ENCODE measurements around the gene CCDC187. TPM values are rescaled to one million over a fixed set of nuclear protein-coding genes. Genes with fewer than 3 reads are reported as not detected.
"Not testable (repeated sequence)": the region's sequence is repeated elsewhere in the genome, so short reads cannot be mapped to it uniquely, and the experiment has no call there.

The CCDC187 gene
- total RNA-seq, 2 experiments from 2014 or later: not detected

- CTCF ChIA-PET: no interaction called here
- Mint-ChIP-seq H3K27ac (no peak overlapping the region), H3K36me3 (ENCODE audit: low read depth) (no peaks in the 10 kb centered on the region), H3K9me3 (no peaks in the 10 kb centered on the region), H3K4me1 (peaks cover 5% of the 10 kb centered on the region), H3K4me3 (no peak overlapping the region), H3K27me3 (no peaks in the 10 kb centered on the region)
- no peak for DNase-seq
- POLR2A ChIA-PET: no interaction called here
These were observed 24.2 kb upstream of the CCDC187 start for GRCh38 chr9:136328011-136328621.

- peak within 1 kb of the TSS; percentile 51 for H3K4me3 Mint-ChIP-seq
- ChIA-PET POLR2A (interaction anchor here (1.1 kb wide), 1 partner anchor 36 kb away, joined by 3 read pairs; the partner anchor contains the start of gene DNLZ), CTCF (no interaction called here)
- no peaks in the 10 kb centered on the region for H3K36me3 Mint-ChIP-seq (ENCODE audit: low read depth)
- H3K27ac Mint-ChIP-seq: no peak within 1 kb of the TSS
- no peaks in the 10 kb centered on the region for H3K9me3 Mint-ChIP-seq
- peak; percentile 32 for DNase-seq
- peaks cover 5% of the 10 kb centered on the region for H3K4me1 Mint-ChIP-seq
- H3K27me3 Mint-ChIP-seq: no peaks in the 10 kb centered on the region
These were observed 23.5 kb upstream of the CCDC187 start, which contains the start of gene GPSM1 for GRCh38 chr9:136327304-136327974. Gene GPSM1, plus strand, starts transcription at chr9:136327539. Its CDS starts 157 bp downstream, at chr9:136327696.

GRCh38 chr9:136326761-136327303 is 22.9 kb upstream of the CCDC187 start:
- Mint-ChIP-seq H3K27ac (no peak overlapping the region), H3K9me3 (no peaks in the 10 kb centered on the region), H3K4me3 (peak overlapping the region; percentile 51), H3K36me3 (ENCODE audit: low read depth) (no peaks in the 10 kb centered on the region), H3K27me3 (no peaks in the 10 kb centered on the region), H3K4me1 (peaks cover 3% of the 10 kb centered on the region)
- DNase-seq: no peak
- POLR2A ChIA-PET: interaction anchor here (1.1 kb wide), 1 partner anchor 36 kb away, joined by 3 read pairs; the partner anchor contains the start of gene DNLZ
- CTCF ChIA-PET: no interaction called here

GRCh38 chr9:136326061-136326760 is 22.3 kb upstream of the CCDC187 start:
- ChIA-PET CTCF (no interaction called here), POLR2A (no interaction called here)
- Mint-ChIP-seq H3K27ac (no peak overlapping the region), H3K36me3 (ENCODE audit: low read depth) (no peaks in the 10 kb centered on the region), H3K4me1 (peaks cover 3% of the 10 kb centered on the region), H3K4me3 (peak overlapping the region; percentile 51), H3K9me3 (no peaks in the 10 kb centered on the region), H3K27me3 (no peaks in the 10 kb centered on the region)
- DNase-seq: no peak

- ChIA-PET CTCF (no interaction called here), POLR2A (interaction anchor here (2.2 kb wide), 1 partner anchor 38 kb away, joined by 6 read pairs; the partner anchor contains the start of gene DNLZ)
- H3K4me3 Mint-ChIP-seq: no peak overlapping the region
- H3K27ac Mint-ChIP-seq: no peak overlapping the region
- peaks cover 3% of the 10 kb centered on the region for H3K4me1 Mint-ChIP-seq
- DNase-seq: no peak
- no peaks in the 10 kb centered on the region for H3K27me3 Mint-ChIP-seq
- H3K36me3 Mint-ChIP-seq (ENCODE audit: low read depth): no peaks in the 10 kb centered on the region
- H3K9me3 Mint-ChIP-seq: no peaks in the 10 kb centered on the region
These were observed 21.5 kb upstream of the CCDC187 start for GRCh38 chr9:136325358-136325757.

- CTCF ChIA-PET: no interaction called here
- H3K36me3 Mint-ChIP-seq (ENCODE audit: low read depth): no peaks in the 10 kb centered on the region
- POLR2A ChIA-PET: interaction anchor here (2.2 kb wide), 1 partner anchor 39 kb away, joined by 6 read pairs; the partner anchor contains the start of gene DNLZ
These were observed 20.8 kb upstream of the CCDC187 start for GRCh38 chr9:136324501-136325300.

GRCh38 chr9:136323371-136323789 is 19.5 kb upstream of the CCDC187 start:
- Mint-ChIP-seq H3K9me3 (no peaks in the 10 kb centered on the region), H3K4me3 (no peak overlapping the region), H3K4me1 (no peaks in the 10 kb centered on the region), H3K27ac (no peak overlapping the region), H3K27me3 (no peaks in the 10 kb centered on the region), H3K36me3 (ENCODE audit: low read depth) (no peaks in the 10 kb centered on the region)
- ChIA-PET POLR2A (interaction anchor here (2.2 kb wide), 1 partner anchor 40 kb away, joined by 6 read pairs; the partner anchor contains the start of gene DNLZ), CTCF (no interaction called here)
- DNase-seq: no peak

More at GRCh38 chr9:136324501-136325300, 20.8 kb upstream of the CCDC187 start:
- DNase-seq: no peak
- no peaks in the 10 kb centered on the region for H3K9me3 Mint-ChIP-seq
- H3K27ac Mint-ChIP-seq: no peak overlapping the region
- no peak overlapping the region for H3K4me3 Mint-ChIP-seq
- H3K4me1 Mint-ChIP-seq: peaks cover 3% of the 10 kb centered on the region
- no peaks in the 10 kb centered on the region for H3K27me3 Mint-ChIP-seq

GRCh38 chr9:136322756-136323330 is 18.9 kb upstream of the CCDC187 start:
- H3K27me3 Mint-ChIP-seq: no peaks in the 10 kb centered on the region
- no peak for DNase-seq
- CTCF ChIA-PET: no interaction called here
- H3K36me3 Mint-ChIP-seq (ENCODE audit: low read depth): no peaks in the 10 kb centered on the region
- POLR2A ChIA-PET: interaction anchor here (2.2 kb wide), 1 partner anchor 41 kb away, joined by 6 read pairs; the partner anchor contains the start of gene DNLZ
- no peaks in the 10 kb centered on the region for H3K9me3 Mint-ChIP-seq
- H3K4me1 Mint-ChIP-seq: no peaks in the 10 kb centered on the region
- H3K27ac Mint-ChIP-seq: no peak overlapping the region
- H3K4me3 Mint-ChIP-seq: no peak overlapping the region

- Mint-ChIP-seq H3K4me1 (no peaks in the 10 kb centered on the region), H3K9me3 (no peaks in the 10 kb centered on the region), H3K27ac (no peak overlapping the region), H3K4me3 (no peak overlapping the region), H3K36me3 (ENCODE audit: low read depth) (no peaks in the 10 kb centered on the region), H3K27me3 (no peaks in the 10 kb centered on the region)
- DNase-seq: no peak
- CTCF ChIA-PET: interaction anchor here (0.7 kb wide), 2 partner anchors 79 to 173 kb away, joined by 3 to 4 read pairs; no protein-coding TSS in a partner anchor
- POLR2A ChIA-PET: no interaction called here
These were observed 17.7 kb upstream of the CCDC187 start for GRCh38 chr9:136321561-136321960.

- DNase-seq; POLR2A ChIA-PET; CTCF ChIA-PET; H3K27me3 Mint-ChIP-seq; H3K4me3 Mint-ChIP-seq; H3K27ac Mint-ChIP-seq; H3K9me3 Mint-ChIP-seq; H3K36me3 Mint-ChIP-seq (ENCODE audit: low read depth); H3K4me1 Mint-ChIP-seq: not testable (repeated sequence)
These were observed 17.1 kb upstream of the CCDC187 start for GRCh38 chr9:136320972-136321371.

GRCh38 chr9:136319955-136320354 is 16.1 kb upstream of the CCDC187 start:
- H3K27me3 Mint-ChIP-seq; DNase-seq; H3K36me3 Mint-ChIP-seq (ENCODE audit: low read depth); H3K4me3 Mint-ChIP-seq; H3K4me1 Mint-ChIP-seq; POLR2A ChIA-PET; CTCF ChIA-PET; H3K27ac Mint-ChIP-seq: not testable (repeated sequence)
- peaks cover 16% of the 10 kb centered on the region for H3K9me3 Mint-ChIP-seq

- POLR2A ChIA-PET; H3K4me1 Mint-ChIP-seq; CTCF ChIA-PET; H3K27ac Mint-ChIP-seq; H3K36me3 Mint-ChIP-seq (ENCODE audit: low read depth); H3K27me3 Mint-ChIP-seq; H3K4me3 Mint-ChIP-seq; DNase-seq: not testable (repeated sequence)
- H3K9me3 Mint-ChIP-seq: peaks cover 23% of the 10 kb centered on the region
These were observed 15.3 kb upstream of the CCDC187 start for GRCh38 chr9:136319244-136319643.
